GM21825 (cell line): ENCODE data around the gene SRCIN1.
A peak's percentile ranks its signal among the peaks of the same experiment; 100 is the strongest.
"Not testable (repeated sequence)": the region's sequence is repeated elsewhere in the genome, so short reads cannot be mapped to it uniquely, and the experiment has no call there.

Experiments used
- ATAC-seq: cut with Tn5 transposase; IDR thresholded peaks from one replicate; pipeline ENCODE4 v1.9.1; 2021; ENCODE audit warnings: mild to moderate bottlenecking, moderate library complexity; ENCODE audit not compliant: unreplicated experiment

Gene SRCIN1

DNA sequence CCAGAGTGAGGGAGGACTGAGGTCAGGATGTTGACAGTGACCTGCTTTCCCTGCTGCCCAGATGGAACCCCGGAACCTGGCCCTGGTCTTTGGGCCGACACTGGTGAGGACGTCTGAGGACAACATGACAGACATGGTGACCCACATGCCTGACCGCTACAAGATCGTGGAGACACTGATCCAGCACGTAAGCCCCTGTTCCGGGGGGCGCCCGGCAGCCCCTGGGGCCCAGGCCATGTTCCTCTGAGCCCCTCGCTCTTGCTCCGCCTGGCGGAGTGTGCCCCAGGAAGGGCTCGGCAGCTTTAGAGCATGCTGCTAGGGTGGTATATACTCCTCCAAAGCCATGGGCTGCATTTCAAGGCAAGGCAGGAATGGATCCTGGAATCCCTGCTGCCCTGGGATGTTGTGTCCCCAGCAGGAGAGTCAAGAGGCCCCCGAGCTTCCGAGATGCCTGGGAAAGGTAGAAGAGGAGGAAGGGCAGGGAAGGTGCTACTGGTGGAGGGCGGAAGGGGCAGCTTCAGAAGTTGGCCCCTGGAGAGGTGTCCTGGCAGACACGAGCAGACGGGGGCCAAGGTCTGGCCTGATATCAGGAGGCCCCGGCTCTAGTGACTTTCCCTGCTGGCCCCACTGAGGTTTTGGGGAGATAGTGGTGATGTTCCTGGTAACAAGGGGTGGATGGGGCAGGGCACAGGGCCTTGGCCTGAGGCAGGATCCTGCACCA lies 114.2 kb downstream of the SRCIN1 start:
- ATAC-seq = not testable (repeated sequence)

DNA sequence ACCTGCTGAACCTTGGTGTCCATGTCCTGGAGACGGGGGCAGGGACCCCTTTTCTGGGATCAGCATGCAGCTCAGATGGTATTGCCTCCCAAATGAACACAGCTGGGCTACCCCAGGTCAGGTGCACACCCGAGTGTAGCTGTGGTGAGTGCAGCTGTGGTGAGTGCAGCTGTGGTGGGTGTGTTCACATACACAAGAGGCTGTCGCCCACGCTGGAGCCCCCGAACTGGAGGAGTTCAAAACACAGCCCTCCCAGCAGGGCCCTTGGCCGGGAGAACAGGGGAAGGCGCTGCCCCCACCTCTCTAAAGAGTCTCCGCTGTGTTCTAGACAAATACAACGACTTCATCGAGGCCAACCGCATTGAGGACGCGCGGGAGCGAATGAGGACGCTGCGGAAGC lies 116.0 kb downstream of the SRCIN1 start:
- not testable (repeated sequence) for ATAC-seq

- peak; percentile 47 for ATAC-seq
These were observed 120.0 kb downstream of the SRCIN1 start for GRCh38 chr17:38485681-38486298.

DNA sequence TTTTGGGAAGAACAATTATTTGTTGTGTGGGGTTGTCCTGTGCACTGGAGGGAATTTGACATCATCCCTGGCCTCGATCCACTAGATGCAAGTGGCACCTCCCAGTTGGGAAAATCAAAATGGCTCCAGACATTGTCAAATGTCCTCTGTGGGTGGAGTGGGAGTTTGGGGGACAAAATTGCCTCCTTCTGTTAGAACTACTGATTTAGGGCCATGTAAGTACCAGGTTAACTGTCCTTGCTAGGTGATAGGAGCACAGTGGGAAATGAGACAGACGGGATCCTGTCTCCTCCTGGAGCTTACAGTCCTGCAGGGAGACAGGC lies 120.6 kb downstream of the SRCIN1 start:
- no peak for ATAC-seq

DNA sequence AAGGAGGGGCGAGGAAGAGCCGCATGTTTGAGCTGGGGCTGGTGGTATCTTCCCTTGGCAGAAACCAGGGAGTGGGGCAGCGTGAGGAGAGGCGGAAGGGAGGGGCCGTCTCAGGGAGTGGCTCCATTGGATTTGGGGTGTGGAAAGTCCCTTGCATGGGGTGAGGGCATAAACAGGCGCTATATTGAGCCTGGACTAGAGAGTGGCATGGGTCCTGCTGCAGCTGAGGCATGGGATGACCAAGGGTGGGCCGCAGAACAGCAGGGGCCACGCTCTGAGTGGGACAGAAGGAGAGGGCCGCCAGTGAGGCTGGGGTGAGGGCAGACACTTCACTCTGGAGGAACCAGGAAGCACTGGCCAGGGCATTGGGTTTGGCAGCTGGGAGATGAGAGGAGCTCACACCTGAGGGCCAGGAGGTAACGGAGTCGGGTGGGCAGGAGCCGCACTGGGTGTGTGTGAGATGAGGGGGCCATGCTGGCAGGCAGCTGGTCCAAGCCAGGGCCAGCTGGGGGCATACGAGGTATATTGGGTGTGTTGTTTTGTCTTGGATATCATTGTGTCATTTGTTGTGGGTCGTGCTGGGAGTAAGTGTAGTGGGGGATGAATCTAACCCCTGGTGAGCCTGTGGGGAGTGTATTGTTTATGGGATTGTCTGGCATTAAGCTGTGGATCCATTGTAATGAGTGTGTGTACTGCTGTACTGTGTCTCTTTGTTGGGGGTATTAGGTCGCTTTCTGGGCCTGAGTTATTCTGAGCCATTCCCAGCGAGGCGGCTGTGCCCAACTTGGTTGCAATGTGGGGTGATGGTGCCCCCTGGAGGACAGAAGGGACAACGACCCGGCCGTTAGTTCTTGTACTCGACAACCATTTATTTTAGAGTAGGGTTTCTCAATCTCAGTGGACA lies 121.3 kb downstream of the SRCIN1 start:
- ATAC-seq = not testable (repeated sequence)

- not testable (repeated sequence) for ATAC-seq
These were observed 123.1 kb downstream of the SRCIN1 start for GRCh38 chr17:38482700-38483043.

- not testable (repeated sequence) for ATAC-seq
These were observed 123.6 kb downstream of the SRCIN1 start for GRCh38 chr17:38482039-38482699.
